Mucosa of gallbladder (tissue), 1 donor: ENCODE measurements around the gene KCNS3. TPM values are rescaled to one million over a fixed set of nuclear protein-coding genes. Genes with fewer than 3 reads are reported as not detected.

Experiments used
- DNase-seq: peaks from one replicate; pipeline ENCODE4 v3.0.0-alpha.2; 2020; ENCODE audit warnings: low spot score
- total RNA-seq: library from RNA; stranded (reverse); gene quantifications from one replicate; pipeline ENCODE4 v1.2.1, GENCODE V29; 2021
- donor health status: DM: no; HTN: no; CAD: no.

Gene KCNS3, protein sequence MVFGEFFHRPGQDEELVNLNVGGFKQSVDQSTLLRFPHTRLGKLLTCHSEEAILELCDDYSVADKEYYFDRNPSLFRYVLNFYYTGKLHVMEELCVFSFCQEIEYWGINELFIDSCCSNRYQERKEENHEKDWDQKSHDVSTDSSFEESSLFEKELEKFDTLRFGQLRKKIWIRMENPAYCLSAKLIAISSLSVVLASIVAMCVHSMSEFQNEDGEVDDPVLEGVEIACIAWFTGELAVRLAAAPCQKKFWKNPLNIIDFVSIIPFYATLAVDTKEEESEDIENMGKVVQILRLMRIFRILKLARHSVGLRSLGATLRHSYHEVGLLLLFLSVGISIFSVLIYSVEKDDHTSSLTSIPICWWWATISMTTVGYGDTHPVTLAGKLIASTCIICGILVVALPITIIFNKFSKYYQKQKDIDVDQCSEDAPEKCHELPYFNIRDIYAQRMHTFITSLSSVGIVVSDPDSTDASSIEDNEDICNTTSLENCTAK
- total RNA-seq = 6.5 TPM

DNA sequence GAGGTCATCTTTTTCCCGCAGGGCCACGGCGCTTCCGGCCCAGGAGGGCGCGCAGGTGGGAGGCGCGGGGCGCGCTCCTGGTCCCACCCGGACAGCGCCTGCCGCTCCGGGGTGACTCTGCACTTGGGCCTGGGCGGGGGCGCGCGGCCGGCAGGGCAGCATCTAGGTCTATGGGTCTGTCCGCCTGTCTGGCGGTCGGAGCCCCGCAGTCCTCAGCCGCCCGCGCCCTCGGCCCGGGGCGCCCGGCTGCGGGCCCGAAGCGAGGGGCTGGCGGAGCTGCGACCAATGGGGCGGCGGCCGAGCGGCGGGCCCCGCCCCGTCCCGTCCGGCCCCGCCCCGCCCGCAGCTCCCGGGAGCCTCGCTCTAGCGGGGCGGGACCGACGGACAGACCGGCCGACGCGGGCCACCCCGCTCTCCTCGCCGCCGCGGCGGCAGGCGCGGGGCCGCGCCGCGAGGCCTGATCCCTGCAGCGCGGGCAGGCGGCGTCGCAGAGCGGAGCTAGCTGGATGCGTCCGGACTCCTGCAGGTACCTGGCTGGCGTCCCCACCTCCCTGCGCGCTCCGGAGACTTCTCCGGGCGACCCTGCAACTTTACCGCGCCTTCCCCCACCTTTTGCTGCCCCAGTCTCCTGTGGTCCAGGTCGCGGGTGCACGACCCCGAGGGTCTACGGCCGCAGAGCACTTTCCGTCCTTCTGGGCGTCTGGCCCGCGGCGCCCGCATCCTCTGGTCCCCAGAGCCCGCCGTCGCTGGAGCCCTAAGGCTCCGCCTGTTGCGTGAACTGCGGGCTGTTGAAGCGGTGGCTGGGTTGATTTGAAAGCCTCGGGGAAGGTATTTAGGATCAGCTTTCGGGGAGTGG is at the start of gene KCNS3:
Gene KCNS3 (plus strand): TSS at position 387 of the 856 bp plus-strand sequence. CDS start 52,342 bp downstream, outside the sequence.
- DNase-seq = no peak

DNA sequence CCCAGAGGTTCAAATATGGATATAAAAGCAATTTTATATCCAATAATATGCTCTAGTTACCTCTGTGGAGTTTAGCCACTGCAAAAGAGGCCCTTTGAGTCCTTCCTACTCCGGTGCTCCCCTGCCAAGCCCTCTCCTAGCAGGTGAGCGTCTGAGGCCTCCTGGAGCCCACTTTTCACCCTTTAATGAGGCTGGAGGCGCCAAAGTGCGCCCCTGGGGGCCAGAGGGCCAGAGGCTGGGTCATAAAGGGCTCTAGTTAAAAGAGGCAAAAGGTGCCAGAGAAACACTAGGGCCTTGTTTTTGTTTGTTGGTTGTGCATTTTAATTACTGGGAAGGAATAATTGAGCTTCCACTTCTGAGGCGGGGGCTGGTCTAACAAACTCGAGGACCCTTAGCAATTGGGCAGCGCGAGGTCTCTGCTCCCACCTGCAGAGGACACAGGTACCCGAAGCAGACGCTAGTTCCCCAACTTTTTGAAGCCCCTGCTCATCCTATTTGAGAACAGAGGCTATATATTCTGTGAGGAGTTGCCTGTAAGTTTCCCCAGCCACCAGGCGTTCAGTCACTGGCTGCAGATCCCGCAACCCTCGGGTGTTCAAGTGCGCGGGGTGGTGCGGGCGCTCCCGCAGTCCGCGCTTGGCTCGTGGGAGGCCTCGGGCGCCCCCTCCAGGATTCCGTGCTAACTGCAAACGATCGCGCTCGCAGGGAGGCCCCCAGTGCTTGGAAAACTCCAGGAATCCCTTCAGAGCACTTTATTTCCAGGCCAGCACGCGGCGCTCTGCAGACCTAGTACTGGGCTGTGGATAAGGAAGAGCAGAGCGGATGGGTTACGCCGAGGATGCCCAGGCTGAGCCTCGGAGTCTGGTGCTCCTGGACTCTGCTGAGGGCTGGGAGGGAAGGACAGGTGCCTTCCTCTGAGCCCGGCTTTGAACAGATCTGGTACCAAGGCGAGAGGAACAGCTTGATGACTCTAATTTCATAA is 48.1 kb upstream of the KCNS3 start:
- peak; percentile 68 for DNase-seq

DNA sequence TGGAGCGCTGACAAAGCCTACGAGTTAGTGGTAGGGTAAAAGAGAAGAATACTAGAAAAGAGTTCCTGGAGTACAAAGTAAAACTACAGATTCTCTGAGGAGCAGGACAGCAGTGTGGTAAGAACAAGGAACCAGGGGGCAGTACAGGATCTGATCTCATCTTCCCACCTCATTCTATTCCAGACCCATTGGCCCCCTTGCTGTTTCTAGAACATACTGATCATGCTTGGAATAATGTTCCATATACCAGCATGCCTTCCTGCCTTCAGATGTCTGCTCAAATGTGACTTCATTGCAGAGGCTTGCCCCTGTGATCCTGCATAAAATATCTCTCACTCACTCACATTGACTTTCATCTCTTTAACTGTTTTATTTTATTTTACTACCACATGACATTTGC is 43.0 kb upstream of the KCNS3 start:
- no peak for DNase-seq

DNA sequence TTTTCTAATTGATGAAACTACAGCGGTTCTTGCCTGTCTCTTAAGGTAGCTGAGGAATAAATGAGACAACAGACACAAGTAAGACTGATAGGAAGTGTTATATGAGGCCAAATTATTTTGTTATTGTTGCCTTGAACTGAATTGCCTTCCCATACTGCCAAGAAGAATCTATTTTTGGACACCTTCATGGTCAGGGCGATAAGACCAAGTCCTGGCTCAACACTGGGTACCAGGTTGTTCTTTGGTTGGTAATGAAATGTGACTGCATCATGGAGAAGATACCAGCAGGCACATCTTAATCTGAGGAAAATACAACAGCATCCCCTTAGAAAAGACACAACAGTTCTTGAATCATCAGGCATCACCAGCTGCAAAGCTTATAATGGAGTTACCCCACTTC is 38.5 kb upstream of the KCNS3 start:
- no peak for DNase-seq

DNA sequence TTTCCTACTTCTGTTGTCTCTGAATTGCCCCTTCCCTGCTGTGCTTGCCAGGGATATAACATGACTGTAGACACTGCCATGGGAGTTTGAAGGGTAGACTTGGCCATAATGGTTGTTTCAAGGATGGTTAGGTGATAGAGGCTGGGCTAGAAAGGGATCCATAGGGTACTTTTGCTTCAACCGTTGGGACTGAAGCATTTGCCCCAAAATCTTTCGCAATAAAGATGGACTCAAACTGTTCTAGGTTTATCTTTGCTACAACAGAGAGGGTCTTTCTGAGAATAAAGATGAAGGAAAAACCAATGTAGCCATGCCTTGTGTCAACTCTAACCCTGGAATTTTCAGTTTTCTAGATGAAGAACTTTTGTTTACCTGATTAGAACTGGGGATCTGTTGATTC is 35.0 kb upstream of the KCNS3 start:
- DNase-seq = no peak

DNA sequence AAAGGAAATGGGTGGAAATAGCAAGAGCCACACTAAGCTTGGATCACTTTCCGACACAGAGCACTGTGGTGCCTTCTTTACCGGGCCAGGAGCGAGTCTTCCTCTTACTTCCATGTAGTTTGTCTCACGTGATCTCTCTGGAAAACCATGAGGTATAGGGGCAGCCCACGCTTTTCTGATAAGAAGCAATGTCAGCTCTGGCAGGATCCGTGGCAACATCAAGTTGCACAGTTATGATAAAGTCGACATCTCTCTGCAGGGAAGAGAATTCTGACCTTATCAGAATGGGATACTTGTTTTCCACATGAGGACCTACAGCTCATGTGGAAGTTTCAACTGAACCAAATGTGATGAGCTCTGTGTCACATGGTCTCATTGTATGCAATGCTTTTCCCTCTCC is 32.7 kb upstream of the KCNS3 start:
- no peak for DNase-seq

DNA sequence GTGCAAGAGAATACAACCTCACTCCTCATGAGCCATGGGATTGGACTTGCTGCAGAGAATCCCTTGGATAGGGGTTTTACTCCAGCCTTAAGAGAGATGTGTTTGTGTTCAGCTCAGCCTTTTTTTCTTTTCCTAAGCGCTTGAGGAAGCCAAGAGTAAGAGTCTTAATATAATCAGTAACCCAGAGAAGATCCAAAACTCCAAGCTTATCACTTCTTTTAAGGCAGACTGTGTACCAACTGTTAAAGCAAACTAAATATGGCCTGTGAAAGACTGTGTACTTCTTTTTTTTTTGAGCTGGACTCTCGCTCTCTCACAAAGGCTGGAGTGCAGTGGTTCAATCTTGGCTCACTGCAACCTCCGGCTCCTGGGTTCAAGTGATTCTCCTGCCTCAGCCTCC is 31.8 kb upstream of the KCNS3 start:
- DNase-seq = no peak

DNA sequence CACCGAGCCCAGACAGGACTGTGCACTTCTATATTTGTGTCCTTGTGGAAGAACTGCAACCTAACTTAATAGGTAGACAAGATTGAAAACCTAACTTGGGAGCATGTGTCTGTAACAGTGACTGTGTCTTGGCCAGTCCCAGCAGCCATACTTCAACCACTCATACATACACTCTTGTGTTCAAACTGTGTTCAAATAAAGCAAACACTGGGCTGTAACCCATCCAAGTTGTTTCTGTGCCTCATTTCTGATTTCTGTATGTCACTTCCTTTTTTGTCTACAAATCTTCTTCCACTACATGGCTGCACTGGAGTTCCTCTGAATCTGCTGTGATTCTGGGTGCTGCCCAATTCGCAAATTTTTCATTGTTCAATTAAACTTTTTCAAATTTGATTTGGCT is 31.2 kb upstream of the KCNS3 start:
- DNase-seq = no peak

DNA sequence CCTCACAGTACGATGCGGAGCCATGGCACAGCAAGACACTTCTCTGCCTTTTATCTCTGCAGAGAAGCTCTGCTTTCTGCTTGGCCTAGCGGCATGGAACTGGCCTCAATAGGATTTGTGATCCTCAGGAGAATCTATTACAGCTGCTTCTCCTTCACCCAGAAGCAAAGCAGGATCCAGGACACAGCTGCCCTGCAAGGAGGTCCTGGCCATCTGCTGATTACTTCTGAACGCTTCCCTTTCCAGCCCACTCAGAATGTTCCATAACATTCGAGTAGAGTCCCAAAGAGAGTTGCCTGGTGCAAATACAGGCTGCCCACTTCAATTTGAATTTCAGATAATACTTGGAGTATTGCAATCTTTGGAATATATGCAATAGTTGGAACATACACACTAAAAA is 29.2 kb upstream of the KCNS3 start:
- no peak for DNase-seq

DNA sequence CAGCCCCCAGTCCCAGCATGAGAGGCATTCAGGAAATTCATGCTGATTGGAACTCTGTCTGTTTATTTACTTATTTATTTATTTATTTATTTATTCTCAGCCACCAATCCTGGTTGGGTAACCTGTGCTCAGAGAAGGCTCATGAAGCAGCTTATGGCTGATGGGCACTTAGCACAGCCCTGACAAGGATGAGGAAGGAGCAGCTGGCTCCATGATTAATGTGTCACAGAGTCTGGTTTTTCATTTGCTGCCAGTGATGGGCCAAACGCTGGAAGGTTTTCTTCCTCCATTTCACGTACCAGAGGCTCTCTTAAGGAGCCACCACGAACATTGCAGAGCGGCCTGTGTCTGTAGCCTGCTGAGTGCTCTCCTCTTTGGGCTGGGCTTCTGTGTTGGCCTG is 28.3 kb upstream of the KCNS3 start:
- no peak for DNase-seq

DNA sequence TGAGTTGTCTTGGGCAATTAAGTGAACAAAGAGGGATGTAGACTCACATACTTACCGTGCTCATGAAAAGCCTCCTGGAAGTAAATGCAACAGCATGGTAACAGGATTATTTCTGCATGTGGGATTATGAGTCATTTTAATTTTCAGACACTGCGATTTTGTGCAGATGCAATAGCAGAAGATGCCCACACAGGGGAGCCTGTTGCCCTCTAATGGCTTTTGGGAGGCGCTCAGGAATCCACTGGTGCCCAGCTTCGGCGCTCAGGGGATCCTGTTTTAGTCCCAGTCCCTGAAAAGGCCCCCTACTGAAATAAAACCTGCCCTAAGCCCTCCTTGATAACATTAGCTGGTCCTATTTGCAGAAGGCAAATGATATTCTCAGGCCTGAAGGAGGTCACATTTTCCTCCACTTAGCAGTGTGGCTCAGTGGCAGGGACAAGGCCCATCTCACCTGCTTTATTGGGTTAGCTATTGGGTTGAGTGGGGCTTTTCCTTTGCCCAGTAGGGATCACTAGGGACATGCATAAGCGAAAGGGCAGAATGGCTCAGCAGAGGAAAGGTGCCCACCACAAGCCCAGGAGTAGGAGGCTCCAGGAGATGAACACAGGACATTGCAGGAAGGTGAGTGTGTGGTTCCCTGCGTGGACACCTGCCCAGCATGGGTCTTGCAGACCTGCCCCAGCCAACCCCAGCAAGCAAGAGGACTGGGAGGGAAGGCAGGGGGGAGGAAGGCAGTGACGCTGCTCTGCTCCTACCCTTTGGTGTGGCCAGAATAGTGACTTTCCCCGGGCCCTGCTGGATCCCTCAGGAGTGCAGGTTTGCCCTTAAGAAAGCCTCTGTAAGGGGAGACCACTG is 26.5 kb upstream of the KCNS3 start:
- peak; percentile 48 for DNase-seq

DNA sequence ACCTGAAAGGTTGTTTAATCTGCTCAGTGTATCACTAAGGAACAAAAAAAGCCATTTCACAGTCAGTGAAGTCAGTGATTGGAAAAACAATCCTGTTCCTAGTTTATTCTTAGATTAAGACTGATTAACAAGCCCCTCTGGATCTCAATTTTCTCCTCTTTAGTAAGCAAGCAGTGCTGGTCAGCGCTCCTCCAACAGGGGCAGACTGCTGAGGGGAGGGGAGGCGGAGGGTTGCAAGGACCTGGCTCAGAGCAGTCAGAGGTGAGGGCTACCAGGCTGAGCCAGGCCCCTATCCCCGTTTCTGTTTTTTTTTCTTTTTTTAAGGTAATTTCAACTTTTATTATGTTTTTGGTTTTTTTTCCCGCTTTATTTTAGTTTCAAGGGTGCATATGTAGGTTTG is 24.7 kb upstream of the KCNS3 start:
- DNase-seq = no peak

DNA sequence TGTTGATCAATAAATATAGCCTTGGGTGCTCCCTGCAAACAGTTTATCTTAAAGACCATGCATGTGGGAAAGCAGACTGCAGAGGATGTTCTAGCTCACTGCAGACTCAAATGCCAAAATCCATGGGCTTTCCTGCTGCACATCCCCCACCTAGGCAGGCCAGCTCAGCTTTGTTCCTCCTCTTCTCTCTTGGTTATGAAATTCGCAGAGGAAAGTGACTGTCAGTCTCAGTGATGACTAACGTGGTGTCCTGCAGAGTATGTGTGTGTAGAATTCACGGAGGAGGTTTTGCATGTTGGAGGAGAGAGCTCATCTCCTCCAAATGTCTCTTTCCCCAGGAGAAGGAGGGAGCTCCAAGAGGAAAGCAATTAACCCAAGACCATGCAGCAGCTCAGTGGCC is 21.4 kb upstream of the KCNS3 start:
- DNase-seq = no peak

DNA sequence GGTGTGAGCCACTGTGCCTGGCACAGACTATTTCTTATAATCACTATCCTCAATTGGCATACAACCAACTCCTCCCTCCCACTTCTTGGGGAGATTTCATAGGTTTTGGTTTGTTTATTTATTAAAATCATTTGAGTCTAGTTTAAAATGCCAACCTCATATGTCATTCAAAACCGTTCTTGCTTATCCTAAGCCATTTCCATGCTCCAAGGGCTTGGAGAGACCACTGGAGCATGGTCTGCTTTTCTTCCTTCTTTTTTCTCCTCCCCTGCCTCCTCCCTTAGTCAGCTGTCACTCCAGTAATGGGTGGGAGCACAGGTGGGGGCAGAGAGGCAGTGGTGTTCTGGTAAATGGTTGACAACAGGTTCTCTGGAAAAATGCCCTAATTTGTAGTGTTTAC is 20.4 kb upstream of the KCNS3 start:
- DNase-seq = no peak

DNA sequence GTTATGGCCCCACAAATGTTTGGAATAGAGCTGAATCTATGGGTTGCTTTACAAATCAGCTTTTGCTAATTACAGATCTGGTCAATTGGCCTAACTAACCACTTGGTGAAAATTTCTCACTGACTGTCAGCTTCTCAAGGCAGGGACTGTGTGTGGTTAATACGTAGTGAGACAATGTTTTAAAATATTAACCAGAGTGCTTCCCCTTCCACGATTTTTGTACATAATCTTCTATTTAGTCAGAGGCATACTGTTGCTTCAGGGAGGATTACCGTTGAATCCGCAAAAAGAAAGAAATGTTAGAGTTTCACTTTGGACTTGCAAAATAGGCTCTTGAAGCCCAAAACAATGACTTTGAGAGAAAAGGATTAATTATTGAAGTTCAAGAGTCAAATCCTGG is 14.9 kb upstream of the KCNS3 start:
- no peak for DNase-seq

DNA sequence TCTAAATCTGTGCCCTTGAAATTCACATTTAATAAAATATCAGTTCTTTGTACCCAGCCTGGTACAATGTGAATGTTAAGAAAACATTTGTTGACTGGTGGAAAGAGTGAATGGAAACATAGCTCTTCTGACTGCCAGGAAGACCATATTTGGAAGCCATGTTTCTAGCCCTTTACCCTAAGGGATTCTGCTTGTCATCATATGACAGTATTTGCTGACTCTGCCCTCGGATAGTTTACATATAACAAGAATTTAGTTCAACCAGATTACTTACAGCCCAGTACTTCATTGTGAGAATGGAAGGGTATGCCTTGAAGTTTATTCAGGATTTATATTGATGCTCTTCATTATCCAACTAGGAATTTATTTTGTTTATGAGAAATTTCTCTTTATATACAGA is 13.8 kb upstream of the KCNS3 start:
- no peak for DNase-seq

DNA sequence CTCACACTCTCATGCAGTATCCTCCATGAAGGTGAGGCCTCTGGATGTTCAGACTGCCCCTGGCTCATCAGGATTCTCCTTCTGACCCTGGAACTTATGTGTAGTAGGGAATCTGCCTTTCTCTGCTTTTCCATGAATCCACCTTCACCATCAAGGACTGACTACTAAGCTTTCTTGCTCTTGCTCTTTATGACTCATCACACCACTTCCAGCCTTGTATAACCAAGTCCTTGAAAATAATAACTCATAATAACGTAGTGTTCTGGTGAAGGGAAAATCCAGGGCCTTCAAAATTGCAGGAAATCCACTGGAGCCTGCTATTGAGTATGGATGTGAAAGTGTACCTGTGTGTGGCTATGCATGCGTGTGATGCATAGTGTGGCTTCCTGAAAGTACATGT is 11.3 kb upstream of the KCNS3 start:
- no peak for DNase-seq

DNA sequence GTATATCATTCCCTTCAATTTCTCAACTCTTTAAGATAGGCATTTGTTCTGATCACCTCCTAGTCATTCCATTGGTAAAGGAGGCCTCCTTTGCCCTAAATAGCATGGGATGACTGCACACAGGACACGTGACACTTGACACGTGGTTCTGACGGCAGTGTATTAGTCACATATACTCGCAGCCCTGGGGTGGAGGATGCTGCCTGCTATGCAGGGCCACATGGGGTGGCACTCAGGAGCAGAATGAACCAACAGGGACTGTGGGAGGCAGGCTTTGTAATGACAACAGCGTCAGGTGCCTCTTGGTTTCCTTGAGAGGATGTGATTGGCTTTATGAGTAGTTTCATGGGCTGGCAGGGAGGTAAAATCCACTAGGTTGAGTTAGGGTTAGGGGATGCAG is 9.3 kb upstream of the KCNS3 start:
- no peak for DNase-seq

DNA sequence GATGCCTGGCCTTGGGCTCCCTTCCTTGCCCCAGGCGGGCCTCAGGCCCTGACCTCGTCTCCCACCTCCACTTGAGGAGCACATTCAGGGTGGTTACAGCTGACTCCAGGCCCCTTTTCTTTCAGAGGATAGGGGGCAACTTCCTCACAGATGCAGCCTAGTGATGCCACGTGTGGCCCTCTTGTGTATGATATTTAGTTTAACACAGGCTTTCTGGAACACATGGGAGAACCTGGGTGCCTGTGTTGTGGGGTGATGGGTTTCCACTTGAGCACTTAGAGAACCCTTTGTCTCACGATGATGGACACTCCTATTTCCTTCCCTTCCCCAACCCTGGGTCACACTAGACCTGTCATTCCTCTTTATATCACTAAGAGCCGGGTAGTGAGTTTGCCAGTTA is 6.8 kb upstream of the KCNS3 start:
- DNase-seq = no peak

DNA sequence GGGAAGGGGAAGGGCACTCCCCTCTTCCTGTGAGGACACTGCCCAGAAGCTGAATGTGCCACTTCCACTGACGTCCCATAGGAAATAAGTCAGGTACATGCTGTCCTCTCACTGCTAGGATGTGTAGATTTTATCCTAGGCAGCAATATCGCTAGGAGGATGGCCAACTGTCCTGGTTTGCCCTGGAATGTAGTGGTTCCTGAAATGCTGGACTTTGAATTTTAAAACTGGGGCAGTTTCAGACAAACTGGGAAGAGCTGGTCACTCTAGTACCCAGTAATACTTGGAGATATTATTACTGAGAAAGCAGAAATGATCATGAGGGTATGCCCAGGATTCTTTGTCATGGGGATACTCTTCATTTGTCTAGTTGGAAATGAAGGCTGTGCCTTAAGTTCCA is 5.4 kb upstream of the KCNS3 start:
- DNase-seq = no peak

DNA sequence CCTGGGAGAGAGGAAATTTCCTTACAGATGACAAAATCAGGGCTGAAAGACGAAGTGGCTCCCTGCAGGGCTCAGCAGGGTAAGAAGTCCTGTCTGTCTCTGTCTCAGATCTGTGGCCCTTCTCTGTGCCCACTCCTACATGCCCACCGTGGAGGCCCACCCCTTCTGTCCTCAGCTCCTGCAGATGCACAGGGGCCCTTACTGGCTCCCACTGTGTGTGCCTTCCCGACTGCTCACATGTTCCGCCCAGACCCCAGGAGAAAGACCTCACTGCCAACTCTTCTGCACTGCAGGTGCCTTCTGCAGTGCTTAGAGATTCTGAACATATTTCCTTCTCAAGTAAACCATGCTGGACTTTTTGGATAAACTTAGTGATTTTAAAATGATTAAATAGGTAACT is 1.9 kb upstream of the KCNS3 start:
- no peak for DNase-seq
